Effector memory CD4-positive, alpha-beta T cell (primary cell): ENCODE results near the gene TSC22D4.

ENCODE experiments used
- DNase-seq, 3 donors: peaks; one replicate each; pipeline ENCODE4 v3.0.0-alpha.2; 2020
- H3K27ac ChIP-seq: 2 replicates; pipeline ENCODE4 v1.7.0; 2013; ENCODE audit warnings: mild to moderate bottlenecking, low read length, moderate library complexity; ENCODE audit not compliant: insufficient read depth, poor library complexity, severe bottlenecking
- H3K27me3 ChIP-seq: replicated peaks from 2 replicates; pipeline ENCODE4 v1.7.0; 2013; ENCODE audit warnings: mild to moderate bottlenecking, low read length; ENCODE audit not compliant: insufficient read depth, control insufficient read depth, poor library complexity, severe bottlenecking
- H3K36me3 ChIP-seq: 2 replicates; pipeline ENCODE4 v1.7.0; 2013; ENCODE audit warnings: mild to moderate bottlenecking, low read length, moderate library complexity; ENCODE audit not compliant: control insufficient read depth, insufficient read depth
- H3K4me1 ChIP-seq: 2 replicates; pipeline ENCODE4 v1.7.0; 2013; ENCODE audit warnings: low read length, mild to moderate bottlenecking; ENCODE audit not compliant: control insufficient read depth, insufficient read depth, poor library complexity, severe bottlenecking
- H3K4me3 ChIP-seq: 2 replicates; pipeline ENCODE4 v1.7.0; 2013; ENCODE audit warnings: low read length, low read depth, mild to moderate bottlenecking; ENCODE audit not compliant: insufficient read depth, poor library complexity, severe bottlenecking
- H3K9me3 ChIP-seq: 2 replicates; pipeline ENCODE4 v1.7.0; 2013; ENCODE audit warnings: mild to moderate bottlenecking, low read length, moderate library complexity; ENCODE audit not compliant: control insufficient read depth

The TSC22D4 gene

GRCh38 chr7:100475549-100475948 lies 3.5 kb downstream of the TSC22D4 start:
- peak overlapping the region; percentile 88 for H3K27ac ChIP-seq
- H3K27me3 ChIP-seq: no peaks in the 10 kb centered on the region
- no peak for DNase-seq
- H3K9me3 ChIP-seq: no peaks in the 10 kb centered on the region
- H3K36me3 ChIP-seq: peaks cover 24% of the 10 kb centered on the region
- H3K4me1 ChIP-seq: peaks cover 49% of the 10 kb centered on the region
- H3K4me3 ChIP-seq: no peak overlapping the region

GRCh38 chr7:100472854-100473499 lies 6.0 kb downstream of the TSC22D4 start:
- H3K27me3 ChIP-seq: no peaks in the 10 kb centered on the region
- H3K4me1 ChIP-seq: peaks cover 49% of the 10 kb centered on the region
- H3K36me3 ChIP-seq: peaks cover 40% of the 10 kb centered on the region
- DNase-seq: no peak
- H3K4me3 ChIP-seq: no peak overlapping the region
- peak overlapping the region; percentile 58 for H3K27ac ChIP-seq
- no peaks in the 10 kb centered on the region for H3K9me3 ChIP-seq

- Histone ChIP-seq H3K4me3 (no peak overlapping the region), H3K27me3 (no peaks in the 10 kb centered on the region), H3K4me1 (peaks cover 44% of the 10 kb centered on the region), H3K9me3 (no peaks in the 10 kb centered on the region), H3K27ac (peak overlapping the region; percentile 58), H3K36me3 (peaks cover 46% of the 10 kb centered on the region)
- DNase-seq: no peak
Measured at GRCh38 chr7:100472121-100472851, 6.7 kb downstream of the TSC22D4 start.

GRCh38 chr7:100471021-100471420 lies 8.0 kb downstream of the TSC22D4 start:
- Histone ChIP-seq H3K27me3 (no peaks in the 10 kb centered on the region), H3K9me3 (no peaks in the 10 kb centered on the region), H3K4me1 (peaks cover 31% of the 10 kb centered on the region), H3K36me3 (peaks cover 55% of the 10 kb centered on the region), H3K4me3 (no peak overlapping the region), H3K27ac (no peak overlapping the region)
- DNase-seq: no peak

GRCh38 chr7:100469227-100470044 lies 9.6 kb downstream of the TSC22D4 start:
- Histone ChIP-seq H3K9me3 (no peaks in the 10 kb centered on the region), H3K36me3 (peaks cover 63% of the 10 kb centered on the region), H3K27ac (no peak overlapping the region), H3K27me3 (no peaks in the 10 kb centered on the region), H3K4me1 (peaks cover 20% of the 10 kb centered on the region), H3K4me3 (no peak overlapping the region)
- DNase-seq: peak; percentile 63 to 77 (median 70)

- no peaks in the 10 kb centered on the region for H3K9me3 ChIP-seq
- H3K36me3 ChIP-seq: peaks cover 59% of the 10 kb centered on the region
- no peak for DNase-seq
- no peaks in the 10 kb centered on the region for H3K27me3 ChIP-seq
- no peak overlapping the region for H3K4me3 ChIP-seq
- peaks cover 7% of the 10 kb centered on the region for H3K4me1 ChIP-seq
- H3K27ac ChIP-seq: no peak overlapping the region
Measured at GRCh38 chr7:100467638-100468373, 11.2 kb downstream of the TSC22D4 start.

GRCh38 chr7:100466653-100467605 lies 12.1 kb downstream of the TSC22D4 start:
- Histone ChIP-seq H3K27me3 (no peaks in the 10 kb centered on the region), H3K36me3 (peaks cover 57% of the 10 kb centered on the region)

GRCh38 chr7:100465702-100466311 lies 13.2 kb downstream of the TSC22D4 start:
- Histone ChIP-seq H3K9me3 (no peaks in the 10 kb centered on the region), H3K27me3 (no peaks in the 10 kb centered on the region), H3K4me1 (peaks cover 6% of the 10 kb centered on the region), H3K36me3 (peaks cover 56% of the 10 kb centered on the region), H3K27ac (no peak overlapping the region), H3K4me3 (no peak overlapping the region)
- no peak for DNase-seq

More at GRCh38 chr7:100466653-100467605, 12.1 kb downstream of the TSC22D4 start:
- Histone ChIP-seq H3K27ac (no peak overlapping the region), H3K4me1 (peaks cover 6% of the 10 kb centered on the region), H3K9me3 (no peaks in the 10 kb centered on the region), H3K4me3 (no peak overlapping the region)
- no peak for DNase-seq
